HepG2 (cell line): ENCODE measurements around the gene MME. TPM values are rescaled to one million over a fixed set of nuclear protein-coding genes. Genes with fewer than 3 reads are reported as not detected.

ENCODE experiments used
- ATAC-seq: fragments of 200-7000 bp; cut with Tn5 transposase; 3 replicates; pipeline ENCODE4 v1.9.1; 2020; ENCODE audit warnings: mild to moderate bottlenecking, moderate library complexity
- BruUV-seq: library from RNA; stranded (reverse); fragments of 400-500 nt; replicated peaks from 2 replicates; lab custom pipeline; 2021; lab: Mats Ljungman, UMichigan
- CTCF ChIA-PET: fragments of 300-600 bp; formaldehyde crosslinking; extraction: SDS; loops from one replicate; lab custom pipeline; 2021; ENCODE audit warnings: low total read pairs, inconsistent platforms, low intra/inter-chr PET ratio; lab: Yijun Ruan, JAX
- POLR2A ChIA-PET: fragments of 350-600 bp; sonication (Branson Sonifier 250); formaldehyde crosslinking; loops from one replicate; lab custom pipeline; 2020; ENCODE audit warnings: antibody characterized with exemption, inconsistent platforms; lab: Yijun Ruan, JAX
- DNase-seq: peaks from one replicate; pipeline ENCODE4 v3.0.0-alpha.2; 2015; ENCODE audit warnings: low spot score
- FAIRE-seq: peaks from 3 replicates; lab custom pipeline; 2011; peaks lifted over from hg19 to GRCh38; lab: Jason Lieb, UNC
- H2AFZ ChIP-seq: one replicate; pipeline ENCODE4 v1.6.1; 2011; ENCODE audit warnings: low read length, inconsistent platforms
- H3K27ac ChIP-seq: fragments of 300-600 bp; 3 replicates; pipeline ENCODE4 v1.8.0; 2011; ENCODE audit warnings: mixed run types, mild to moderate bottlenecking, mixed read lengths, low read length, inconsistent platforms; ENCODE audit not compliant: insufficient read depth; ENCODE audit errors: extremely low read length
- H3K27me3 ChIP-seq, 2 experiments: fragments of 200-600 bp in 1 of 2; 2 replicates in 1 of 2; 3 replicates in 1 of 2; pipeline versions ENCODE4 v1.6.0 to v1.8.0; 2011; ENCODE audit warnings: low read length in 2 of 2, mild to moderate bottlenecking in 2 of 2, moderate library complexity in 2 of 2, inconsistent platforms in 1 of 2; ENCODE audit not compliant: insufficient read depth in 2 of 2, control insufficient read depth in 1 of 2
- H3K36me3 ChIP-seq, 2 experiments: fragments of 200-600 bp in 1 of 2; replicated peaks in 1 of 2; 2 replicates in 1 of 2; 3 replicates in 1 of 2; pipeline versions ENCODE4 v1.5.1 to v1.8.0; 2011; ENCODE audit warnings: low read length in 2 of 2, inconsistent platforms in 1 of 2; ENCODE audit not compliant: insufficient read depth in 2 of 2, control insufficient read depth in 1 of 2
- H3K4me1 ChIP-seq: 2 replicates; pipeline ENCODE4 v1.5.1; 2012; ENCODE audit warnings: low read length, inconsistent platforms; ENCODE audit not compliant: insufficient read depth
- H3K4me2 ChIP-seq: 2 replicates; pipeline ENCODE4 v1.6.0; 2011; ENCODE audit warnings: low read depth, low read length, inconsistent platforms
- H3K4me3 ChIP-seq, 3 experiments: fragments of 200-600 bp in 1 of 3; sonication (generic), shearing (Covaris generic) in 1 of 3; replicated peaks in 1 of 3; 2 replicates each; pipeline ENCODE4 v1.5.1; 2011 to 2016; ENCODE audit warnings: low read length in 3 of 3, inconsistent platforms in 2 of 3, low read depth in 2 of 3, mild to moderate bottlenecking in 2 of 3, control low read depth in 1 of 3, mixed read lengths in 1 of 3; ENCODE audit not compliant: insufficient read depth in 1 of 3
- H3K79me2 ChIP-seq: one replicate; pipeline ENCODE4 v1.6.1; 2011; ENCODE audit warnings: low read length, inconsistent platforms; ENCODE audit not compliant: insufficient read depth
- H3K9ac ChIP-seq: 2 replicates; pipeline ENCODE4 v1.6.0; 2011; ENCODE audit warnings: mild to moderate bottlenecking, low read depth, low read length, inconsistent platforms; ENCODE audit not compliant: insufficient read depth
- H3K9me3 ChIP-seq: 2 replicates; pipeline ENCODE4 v1.5.1; 2012; ENCODE audit warnings: mild to moderate bottlenecking, low read length
- H4K20me1 ChIP-seq: 2 replicates; pipeline ENCODE4 v1.6.0; 2011; ENCODE audit warnings: inconsistent platforms, mild to moderate bottlenecking, low read length, moderate library complexity; ENCODE audit not compliant: insufficient read depth
- JUND ChIP-seq: sonication (generic); formaldehyde crosslinking; IDR thresholded peaks from 2 replicates; pipeline ENCODE4 v1.8.0; 2022; ENCODE audit warnings: mild to moderate bottlenecking, missing genetic modification reagents
- KAT7 ChIP-seq: IDR thresholded peaks from 2 replicates; pipeline ENCODE4 v1.6.1; 2018; ENCODE audit warnings: borderline replicate concordance, missing compliant biosample characterization
- MATR3 ChIP-seq: sonication (generic); formaldehyde crosslinking; IDR thresholded peaks from 2 replicates; pipeline ENCODE4 v1.4.0; 2020; ENCODE audit warnings: missing genetic modification reagents
- MYPOP ChIP-seq: sonication (generic); formaldehyde crosslinking; IDR thresholded peaks from 2 replicates; pipeline ENCODE4 v1.8.1; 2023; ENCODE audit warnings: mild to moderate bottlenecking, moderate library complexity, missing genetic modification reagents
- NFYB ChIP-seq: sonication (generic); formaldehyde crosslinking; IDR thresholded peaks from 2 replicates; pipeline ENCODE4 v1.4.0; 2020; ENCODE audit warnings: missing genetic modification reagents
- SRSF9 ChIP-seq: fragments of 200-400 bp; formaldehyde crosslinking; IDR thresholded peaks from 2 replicates; pipeline ENCODE4 v1.6.1; 2018; ENCODE audit warnings: borderline replicate concordance, mild to moderate bottlenecking, low read depth, low read length; ENCODE audit not compliant: insufficient read depth, poor library complexity, severe bottlenecking
- TBX2 ChIP-seq: sonication (generic); formaldehyde crosslinking; IDR thresholded peaks from 2 replicates; pipeline ENCODE4 v1.5.0; 2020; ENCODE audit warnings: missing genetic modification reagents, mild to moderate bottlenecking, borderline replicate concordance
- TOE1 ChIP-seq: sonication (generic); formaldehyde crosslinking; IDR thresholded peaks from 2 replicates; pipeline ENCODE4 v1.4.0; 2020; ENCODE audit warnings: mild to moderate bottlenecking, missing genetic modification reagents
- TOPORS ChIP-seq: sonication (generic); formaldehyde crosslinking; IDR thresholded peaks from 2 replicates; pipeline ENCODE4 v1.8.0; 2023; ENCODE audit warnings: mild to moderate bottlenecking, missing genetic modification reagents
- ZNF296 ChIP-seq: sonication (generic); formaldehyde crosslinking; conservative IDR thresholded peaks from 2 replicates; pipeline ENCODE4 v1.5.0; 2020; ENCODE audit warnings: mild to moderate bottlenecking, missing genetic modification reagents
- ZNF543 ChIP-seq: sonication (generic); formaldehyde crosslinking; IDR thresholded peaks from 2 replicates; pipeline ENCODE4 v1.4.0; 2020; ENCODE audit warnings: mild to moderate bottlenecking, missing genetic modification reagents
- ZNF569 ChIP-seq: sonication (generic); formaldehyde crosslinking; IDR thresholded peaks from 2 replicates; pipeline ENCODE4 v1.5.0; 2020; ENCODE audit warnings: mild to moderate bottlenecking, missing genetic modification reagents, moderate library complexity, borderline replicate concordance
- ZNF747 ChIP-seq: sonication (generic); formaldehyde crosslinking; IDR thresholded peaks from 2 replicates; pipeline ENCODE4 v1.8.1; 2023; ENCODE audit warnings: missing genetic modification reagents, mild to moderate bottlenecking, borderline replicate concordance
- ZNF781 ChIP-seq: sonication (generic); formaldehyde crosslinking; IDR thresholded peaks from 2 replicates; pipeline ENCODE4 v1.5.1; 2020; ENCODE audit warnings: borderline replicate concordance, mild to moderate bottlenecking, missing genetic modification reagents; ENCODE audit errors: not compliant biosample characterization
- ZNF83 ChIP-seq: sonication (generic); formaldehyde crosslinking; IDR thresholded peaks from 2 replicates; pipeline ENCODE4 v1.4.0; 2020; ENCODE audit warnings: missing genetic modification reagents, mild to moderate bottlenecking, borderline replicate concordance
- WGBS: methylation state at CpG from one replicate; pipeline ENCODE4 v1.1.6; 2017; ENCODE audit warnings: low lambda C conversion rate; 5-methylcytosine and 5-hydroxymethylcytosine counted together
- in situ Hi-C: cut with HindIII; loops from 2 replicates; pipeline ENCODE4 v1.10.0; 2017; ENCODE audit warnings: low pct_unique_long_range_greater_than_20kb; ENCODE audit not compliant: extremely low pct_ligation_motif_present
- intact Hi-C: fragments of 100-400 bp; cut with micrococcal nuclease; formaldehyde crosslinking; loops from one replicate; pipeline ENCODE4 v1.10.0; 2022; ENCODE audit not compliant: unreplicated experiment
- polyA plus RNA-seq, 8 experiments: library from polyadenylated mRNA; depleted of rRNA in 3 of 8; stranded (reverse) in 7 of 8; unstranded in 1 of 8; fragments of >200 nt; fragmentation: Illumina TruSeq in 4 of 8; extraction: Trizol in 4 of 8; gene quantifications; 2 replicates each; pipeline versions ENCODE4 v1.2.1 to v1.2.3, GENCODE V29; 2011 to 2016; ENCODE audit warnings: low read depth in 4 of 8, missing spikeins in 1 of 8, mixed read lengths in 1 of 8; ENCODE audit not compliant: insufficient read depth in 1 of 8
- total RNA-seq, 5 experiments: library from RNA; depleted of rRNA; stranded (reverse); fragments of >200 nt; fragmentation: Illumina TruSeq; extraction: Trizol; gene quantifications; 2 replicates each; pipeline ENCODE4 v1.2.3, GENCODE V29; 2016; ENCODE audit warnings: low read depth in 1 of 5

MME gene
- total and polyA plus RNA-seq, 2 of the 13 experiments (the other 11 are each of a cell fraction or from before 2014, with no cell fraction given) = not detected

GRCh38 chr3:155208183-155208800 is 128.2 kb downstream of the MME start:
- POLR2A ChIA-PET = no interaction called here
- BruUV-seq = no TSS peak
- no peak overlapping the region for H3K9ac ChIP-seq
- FAIRE-seq = no peak
- H3K36me3 ChIP-seq = no peaks in the 10 kb centered on the region
- no peak overlapping the region for H3K27ac ChIP-seq
- H3K9me3 ChIP-seq = no peaks in the 10 kb centered on the region
- intact Hi-C loops (no loop called here), in situ Hi-C loops (no loop called here)
- H3K4me1 ChIP-seq = no peaks in the 10 kb centered on the region
- no peaks in the 10 kb centered on the region for H4K20me1 ChIP-seq
- H3K4me3 ChIP-seq = no peak overlapping the region
- CTCF ChIA-PET = no interaction called here
- TF ChIP-seq MYPOP (CRISPR knock-in tag) = no peak
- no peak overlapping the region for H3K4me2 ChIP-seq
- no peaks in the 10 kb centered on the region for H3K27me3 ChIP-seq
- ATAC-seq = no peak
- no peak for DNase-seq
- H3K79me2 ChIP-seq = no peaks in the 10 kb centered on the region
- 7% methylated on average over 4 of the region's 4 CpGs for WGBS
- H2AFZ ChIP-seq = no peak overlapping the region

- no peak overlapping the region for H3K4me3 ChIP-seq
- H3K4me1 ChIP-seq = no peaks in the 10 kb centered on the region
- H3K9ac ChIP-seq = no peak overlapping the region
- TF ChIP-seq ZNF296 (no peak), ZNF83 (no peak), JUND (CRISPR knock-in tag) (no peak), SRSF9 (no peak), NFYB (CRISPR knock-in tag) (no peak), ZNF747 (CRISPR knock-in tag) (no peak), MATR3 (CRISPR knock-in tag) (no peak), ZNF569 (CRISPR knock-in tag) (no peak), TOE1 (CRISPR knock-in tag) (no peak), TBX2 (CRISPR knock-in tag) (no peak), ZNF543 (CRISPR knock-in tag) (no peak), TOPORS (CRISPR knock-in tag) (no peak), ZNF781 (CRISPR knock-in tag) (no peak), KAT7 (CRISPR knock-in tag) (no peak)
- 0% methylated on average over 2 of the region's 2 CpGs for WGBS
- no peaks in the 10 kb centered on the region for H4K20me1 ChIP-seq
- CTCF ChIA-PET = no interaction called here
- in situ Hi-C loops = no loop called here
- intact Hi-C loops = no loop called here
- FAIRE-seq (no peak), ATAC-seq (no peak), DNase-seq (no peak)
- H3K27me3 ChIP-seq = no peaks in the 10 kb centered on the region
- no peak overlapping the region for H3K4me2 ChIP-seq
- POLR2A ChIA-PET = no interaction called here
- H3K27ac ChIP-seq = no peak overlapping the region
- H3K79me2 ChIP-seq = no peaks in the 10 kb centered on the region
- no peaks in the 10 kb centered on the region for H3K36me3 ChIP-seq
- no TSS peak for BruUV-seq
- H3K9me3 ChIP-seq = no peaks in the 10 kb centered on the region
- H2AFZ ChIP-seq = no peak overlapping the region
Measured at GRCh38 chr3:155210736-155211135, 130.6 kb downstream of the MME start.
